Measurements from ENCODE around the gene STX16.

The STX16 gene

DNA sequence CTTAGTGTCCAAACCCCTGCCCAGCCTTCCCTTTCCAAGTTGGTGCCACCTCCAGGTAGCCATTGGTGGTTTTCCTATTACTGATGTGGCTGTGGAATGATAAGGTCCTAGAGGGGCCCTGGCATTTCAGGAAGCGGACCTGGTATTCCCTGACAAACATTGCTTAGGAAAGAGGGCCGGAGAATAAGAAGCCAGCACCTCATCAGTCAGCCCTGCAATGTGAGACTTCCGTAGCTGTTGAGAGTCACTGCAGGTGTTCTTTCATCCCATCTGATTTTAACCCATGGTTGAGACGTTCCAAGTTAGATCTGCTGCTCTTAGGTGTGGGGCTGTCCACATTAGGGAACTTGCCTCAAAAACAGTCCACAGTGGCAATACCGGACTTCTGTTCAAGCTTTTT, 26.7 kb downstream of the STX16 start:
- FAIRE-seq: no peak

DNA sequence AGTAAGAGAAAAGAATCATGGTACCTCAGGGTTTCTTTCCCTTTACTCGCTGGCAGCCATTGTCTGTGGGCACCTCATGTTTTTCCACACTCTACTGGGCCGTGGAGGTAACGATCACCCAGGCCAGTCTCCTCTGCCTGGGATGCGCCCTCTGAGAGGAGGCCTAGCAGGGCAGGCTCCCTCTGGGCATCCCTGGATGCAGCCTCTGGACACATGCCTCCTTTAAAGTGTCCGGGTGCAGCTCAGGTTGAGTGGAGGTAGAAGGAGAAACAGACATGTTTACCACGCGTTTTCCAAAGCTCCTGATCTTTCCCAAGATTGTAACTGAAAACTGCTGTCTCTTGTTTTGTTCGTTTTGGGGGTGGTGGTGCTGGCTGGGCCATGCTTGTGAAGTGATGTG, 27.7 kb downstream of the STX16 start:
- no peak for FAIRE-seq

DNA sequence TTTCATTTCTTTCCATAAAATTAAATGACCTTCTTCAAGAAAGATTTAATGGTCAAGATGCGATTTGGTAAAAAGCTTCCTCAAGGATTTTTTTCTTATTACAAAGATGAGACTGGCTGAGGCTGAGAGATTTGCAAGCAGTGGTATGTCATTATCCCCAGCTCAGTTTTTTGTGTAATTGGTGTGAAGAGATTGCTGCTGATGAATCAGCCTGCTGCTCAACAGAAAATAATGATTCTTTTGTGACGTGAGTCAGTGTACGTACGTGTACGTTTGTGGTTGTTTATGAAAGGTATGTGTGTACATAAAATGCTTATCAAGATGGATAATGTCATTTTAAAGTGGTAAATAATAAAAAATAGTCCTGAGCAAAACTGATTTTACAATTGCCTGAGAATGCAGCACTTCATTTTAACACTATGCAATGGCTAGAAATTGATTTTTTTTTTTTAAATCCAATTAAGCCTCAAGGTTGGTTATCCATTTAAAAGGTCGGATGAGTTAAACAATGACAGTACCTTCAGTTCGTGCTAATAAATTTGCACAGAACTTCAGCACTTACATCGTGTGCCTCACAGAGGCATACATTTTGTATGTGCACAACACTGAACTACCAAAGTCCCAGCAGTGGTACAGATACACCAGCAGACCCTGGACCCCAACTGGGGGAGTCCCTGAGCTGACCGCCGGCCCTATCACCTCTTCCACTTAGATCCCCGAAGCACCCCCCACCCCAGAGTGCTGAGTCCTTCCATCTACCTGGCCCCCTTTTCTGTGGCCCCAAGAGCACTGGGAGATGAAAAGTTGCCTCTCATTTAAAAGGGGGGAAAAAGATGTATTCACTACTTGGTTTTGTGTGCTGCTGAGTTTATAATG, 31.8 kb downstream of the STX16 start:
- FAIRE-seq: no peak

DNA sequence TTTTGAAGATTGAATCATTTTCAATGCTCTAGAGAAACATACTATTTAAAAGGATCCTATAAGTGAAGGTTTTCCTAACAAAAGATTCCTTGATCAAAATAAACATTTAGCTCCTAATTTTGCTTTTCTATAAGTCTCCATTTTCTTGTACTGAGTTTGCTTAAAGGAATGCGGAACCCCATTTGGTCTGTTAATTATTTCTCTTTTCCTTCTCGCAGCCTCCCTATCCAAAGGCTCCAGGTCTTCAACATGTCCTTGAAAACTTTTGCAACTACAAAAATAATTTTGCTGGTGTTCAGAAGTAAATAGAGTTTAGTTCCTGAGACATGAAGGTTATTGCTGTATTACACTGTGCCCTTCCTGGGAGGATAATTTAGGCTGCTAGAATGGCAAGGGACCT, 33.2 kb downstream of the STX16 start:
- no peak for FAIRE-seq

DNA sequence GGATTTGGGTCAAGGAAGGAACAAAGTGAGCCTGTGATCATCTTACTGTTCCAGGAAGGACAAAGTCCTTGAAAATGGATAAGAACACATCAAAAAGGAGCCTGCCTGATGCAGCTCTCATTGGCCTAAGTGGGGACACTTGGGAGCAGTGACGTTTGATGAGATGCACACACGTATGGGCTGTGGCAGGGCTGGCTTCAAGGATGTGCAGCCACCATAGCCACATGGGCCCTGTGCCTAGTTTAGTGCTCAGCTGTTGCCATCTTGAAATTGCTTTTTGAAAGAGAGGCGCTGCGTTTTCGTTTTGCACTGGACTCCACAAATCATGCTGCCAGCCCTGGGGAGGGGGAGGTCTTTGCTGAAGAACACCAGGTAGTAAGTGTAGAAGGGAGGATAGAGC, 34.9 kb downstream of the STX16 start:
- no peak for FAIRE-seq

DNA sequence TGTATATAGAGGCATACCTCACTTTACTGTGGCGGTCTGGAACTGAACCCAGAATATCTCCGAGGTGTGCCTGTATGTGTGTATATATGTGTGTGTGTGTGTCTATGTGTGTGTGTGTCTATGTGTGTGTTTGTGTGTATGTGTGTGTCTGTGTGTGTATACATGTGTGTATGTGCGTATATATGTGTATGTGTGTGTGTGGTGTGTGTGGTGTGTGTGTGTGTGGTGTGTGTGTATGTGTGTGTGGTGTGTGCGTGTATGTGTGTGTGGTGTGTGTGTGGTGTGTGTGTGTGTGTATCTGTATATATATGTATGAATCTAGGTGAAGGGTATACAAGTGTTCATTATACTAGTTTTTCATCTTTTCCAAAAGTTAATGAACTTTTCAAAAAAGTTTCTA, 37.3 kb downstream of the STX16 start:
- no peak for FAIRE-seq

DNA sequence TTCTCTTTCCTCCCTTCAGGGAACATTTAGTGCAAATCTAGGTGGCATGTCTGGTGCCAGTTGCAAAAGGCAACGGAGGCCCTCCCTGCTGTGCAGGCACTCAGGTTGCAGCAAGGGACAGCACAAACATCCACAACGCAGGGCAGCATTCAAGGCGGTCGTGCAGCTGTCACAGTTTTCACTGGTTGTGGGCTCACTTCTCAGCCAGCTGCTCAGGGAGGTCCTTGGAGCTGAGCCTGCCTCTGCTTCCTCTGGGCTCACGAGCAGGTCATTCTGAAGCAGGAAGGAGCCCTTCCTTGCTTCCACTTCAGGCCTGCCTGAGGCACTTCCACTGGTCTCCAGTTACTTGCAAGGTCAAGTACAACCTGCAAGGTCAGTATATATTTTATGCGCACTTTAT, 37.8 kb downstream of the STX16 start:
- FAIRE-seq: no peak

- no peak for FAIRE-seq
Measured at GRCh38 chr20:58690396-58691135, 39.5 kb downstream of the STX16 start.

- no peak for FAIRE-seq
Measured at GRCh38 chr20:58691773-58692578, 40.9 kb downstream of the STX16 start.

- no peak for FAIRE-seq
Measured at GRCh38 chr20:58692579-58693225, 41.6 kb downstream of the STX16 start, which contains the start of gene NPEPL1. TSS of gene NPEPL1 (plus strand) at chr20:58692800. CDS start at chr20:58692901, 101 bp downstream.

- no peak for FAIRE-seq
Measured at GRCh38 chr20:58693226-58694006, 42.3 kb downstream of the STX16 start.

GRCh38 chr20:58694241-58695083, 43.4 kb downstream of the STX16 start:
- FAIRE-seq: no peak

- no peak for FAIRE-seq
Measured at GRCh38 chr20:58695084-58695722, 44.1 kb downstream of the STX16 start.

DNA sequence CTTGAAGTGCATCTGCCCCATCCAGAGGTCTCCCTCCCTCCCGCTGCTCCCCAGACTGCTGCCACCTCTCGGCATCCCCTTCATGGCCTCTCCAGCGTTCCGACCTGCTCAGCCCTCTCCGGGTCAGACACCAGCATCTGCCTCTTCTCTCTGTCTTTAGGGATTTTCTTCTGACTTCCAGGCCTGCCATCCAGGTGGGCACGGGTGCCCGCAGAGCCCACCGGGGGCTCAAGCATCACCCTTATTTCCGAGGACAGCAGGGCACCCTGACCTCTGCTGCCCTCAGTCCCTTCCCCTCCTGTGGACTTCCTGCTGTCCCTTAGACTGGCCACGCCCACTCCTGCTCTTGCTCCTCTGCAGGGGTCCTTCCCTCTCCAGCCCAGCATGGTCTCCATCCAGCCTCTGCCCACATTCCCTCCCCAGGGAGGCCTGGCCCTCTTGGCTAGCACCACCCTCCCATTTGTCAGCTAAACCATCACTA, 44.9 kb downstream of the STX16 start:
- FAIRE-seq: no peak

DNA sequence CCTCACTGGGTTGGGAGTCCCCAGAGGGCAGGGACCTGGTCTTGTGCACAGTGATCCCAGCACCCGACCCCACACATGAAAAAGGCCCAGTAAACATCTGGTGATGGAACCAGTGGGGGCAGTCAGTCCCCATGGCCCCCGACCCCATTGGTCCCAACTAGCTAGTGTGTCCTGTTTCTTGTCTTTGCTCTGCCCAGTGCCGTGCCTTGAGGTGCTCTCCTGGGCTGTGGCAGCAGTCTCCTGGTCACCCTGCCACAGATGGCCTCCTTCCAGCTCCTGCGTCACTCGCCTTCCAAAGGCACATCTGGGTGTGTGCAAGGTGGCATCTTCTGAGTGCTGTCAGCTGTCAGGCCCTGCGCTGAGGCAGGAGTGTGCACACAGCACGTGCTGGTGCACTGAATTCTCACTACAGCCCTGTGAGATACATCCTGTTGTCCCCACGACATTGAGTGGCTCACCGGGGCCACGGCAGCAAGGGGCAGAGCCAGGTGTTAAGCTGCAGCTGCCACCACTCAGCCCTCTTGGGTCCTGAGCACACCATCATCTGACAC, 45.4 kb downstream of the STX16 start:
- no peak for FAIRE-seq

DNA sequence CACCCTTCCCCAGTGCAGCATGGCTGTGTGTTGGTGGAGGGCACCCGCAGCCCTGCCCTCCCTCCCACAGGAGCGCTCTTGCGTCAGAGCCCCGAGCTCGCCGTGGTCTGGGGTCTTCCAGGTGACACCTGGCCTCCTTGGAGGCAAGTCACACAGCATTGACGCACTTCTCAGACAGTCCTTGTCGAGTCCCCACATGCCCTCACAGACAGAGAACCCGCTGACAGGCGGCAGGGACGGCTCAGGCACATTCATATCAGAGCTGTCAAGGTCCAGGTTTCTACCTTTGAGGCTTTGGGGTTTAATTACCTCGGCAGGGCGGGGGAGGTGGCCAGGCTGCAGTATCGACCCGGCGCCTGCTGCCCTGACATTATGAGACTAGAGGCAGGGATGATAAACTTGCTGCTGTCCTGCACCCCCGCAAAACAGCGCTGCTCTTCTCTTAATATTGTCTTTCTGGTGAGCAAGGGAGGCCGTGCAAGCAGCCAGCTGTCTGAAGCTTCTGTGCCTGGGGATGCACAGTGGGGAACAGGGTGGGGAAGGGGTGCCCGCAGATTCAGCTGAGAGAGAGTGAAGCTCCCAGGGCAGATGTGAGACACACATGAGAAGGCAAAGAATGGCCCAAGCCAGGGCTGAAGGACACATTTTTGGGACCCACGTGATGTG, 46.3 kb downstream of the STX16 start:
- no peak for FAIRE-seq

GRCh38 chr20:58697867-58698703, 47.0 kb downstream of the STX16 start:
- FAIRE-seq: no peak
